ENCODE results near the gene RFLNA.
"Not testable (repeated sequence)": the region's sequence is repeated elsewhere in the genome, so short reads cannot be mapped to it uniquely, and the experiment has no call there.

RFLNA gene

GRCh38 chr12:124319368-124320050 lies 24.6 kb downstream of the RFLNA start:
- DNase-seq (ENCODE audit: low read depth in 2 of 2, low spot score in 1 of 2) = no peak

GRCh38 chr12:124321040-124321481 lies 26.2 kb downstream of the RFLNA start:
- peak; percentile 7 to 23 for DNase-seq (ENCODE audit: low read depth in 2 of 2, low spot score in 1 of 2)

- no peak for DNase-seq (ENCODE audit: low read depth in 2 of 2, low spot score in 1 of 2)
Observed at GRCh38 chr12:124321556-124322270, 26.8 kb downstream of the RFLNA start.

DNA sequence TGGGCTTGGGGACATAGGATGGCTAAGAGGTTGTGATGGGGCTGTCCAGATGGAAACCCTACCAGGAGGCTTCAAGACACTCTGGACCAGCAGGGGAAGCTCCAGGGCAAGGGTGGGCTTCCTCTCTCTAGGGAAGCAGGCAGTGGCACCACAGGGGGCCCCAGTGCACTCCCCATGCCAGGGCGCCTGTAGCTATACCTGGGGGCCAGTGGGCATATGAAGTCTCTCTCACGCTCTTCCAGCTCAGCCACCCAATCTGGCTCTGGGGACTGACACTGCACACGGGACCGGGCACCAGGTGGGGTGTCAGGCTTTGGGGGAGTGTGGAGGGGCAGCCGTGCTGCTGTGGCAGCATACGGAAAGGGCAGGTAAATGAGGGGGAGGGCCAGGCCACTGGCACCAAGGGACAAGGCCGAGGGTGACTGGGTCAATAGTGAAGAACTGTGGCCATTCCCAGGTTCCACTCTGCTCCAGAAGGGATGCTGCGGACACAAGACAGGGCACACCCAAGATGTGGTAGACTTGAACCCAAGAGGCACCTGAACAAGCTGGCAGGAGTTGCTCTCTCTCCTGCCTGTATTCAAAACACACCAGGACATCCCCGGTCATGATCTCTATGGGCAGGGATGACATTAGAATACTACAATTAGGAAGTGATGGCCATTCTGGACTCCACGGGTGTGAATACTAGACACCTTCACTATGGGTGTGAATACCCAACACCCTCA lies 27.5 kb downstream of the RFLNA start:
- DNase-seq (ENCODE audit: low read depth in 2 of 2, low spot score in 1 of 2) = no peak

- not testable (repeated sequence) for DNase-seq (ENCODE audit: low read depth in 2 of 2, low spot score in 1 of 2)
Observed at GRCh38 chr12:124322999-124323328, 28.1 kb downstream of the RFLNA start.

GRCh38 chr12:124323771-124324530 lies 29.1 kb downstream of the RFLNA start:
- no peak for DNase-seq (ENCODE audit: low read depth in 2 of 2, low spot score in 1 of 2)

- DNase-seq (ENCODE audit: low read depth in 2 of 2, low spot score in 1 of 2) = no peak
Observed at GRCh38 chr12:124324803-124325705, 30.2 kb downstream of the RFLNA start.

DNA sequence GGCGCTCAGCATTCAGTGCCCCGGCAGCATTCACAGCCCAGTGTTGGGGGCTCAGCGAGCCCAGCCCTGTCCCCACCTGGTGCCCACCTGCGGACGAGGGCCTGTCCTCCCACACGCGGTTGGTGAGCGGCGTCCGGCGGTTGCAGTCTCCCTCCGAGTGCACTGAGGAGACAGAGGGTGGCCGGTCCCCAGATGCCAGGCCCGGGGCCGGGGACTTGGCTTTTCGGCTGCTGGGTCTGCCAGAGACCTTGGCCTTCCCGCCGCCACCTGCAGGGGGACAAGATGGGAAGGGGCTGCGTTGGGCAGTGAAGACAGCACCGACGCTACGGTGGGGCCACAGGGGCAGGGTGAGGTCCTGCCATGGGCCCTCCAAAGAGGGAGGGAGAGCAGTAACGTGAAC lies 31.2 kb downstream of the RFLNA start:
- no peak for DNase-seq (ENCODE audit: low read depth in 2 of 2, low spot score in 1 of 2)

GRCh38 chr12:124326871-124327270 lies 32.0 kb downstream of the RFLNA start:
- no peak for DNase-seq (ENCODE audit: low read depth in 2 of 2, low spot score in 1 of 2)

GRCh38 chr12:124327362-124328043 lies 32.6 kb downstream of the RFLNA start:
- DNase-seq (ENCODE audit: low read depth in 2 of 2, low spot score in 1 of 2) = no peak

DNA sequence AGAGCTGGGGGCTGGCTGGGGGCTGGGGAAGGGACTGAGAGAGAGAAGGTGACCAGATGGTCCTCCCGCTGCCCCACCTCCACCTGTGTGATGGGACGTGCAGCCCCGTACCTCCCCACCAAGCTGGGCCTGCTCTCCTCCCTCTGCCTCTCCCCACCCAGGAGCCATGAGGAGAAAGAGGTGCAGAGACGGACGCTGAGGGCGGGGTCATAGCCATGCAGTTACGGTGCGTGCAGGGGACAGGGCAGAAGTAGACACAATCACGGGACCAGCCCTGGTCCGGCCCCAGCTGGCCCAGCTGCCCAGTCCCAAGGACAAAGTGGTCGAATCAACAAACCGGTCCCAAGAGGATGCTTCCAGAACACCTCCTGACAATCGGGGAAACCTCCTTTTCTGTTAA lies 33.2 kb downstream of the RFLNA start:
- no peak for DNase-seq (ENCODE audit: low read depth in 2 of 2, low spot score in 1 of 2)

DNA sequence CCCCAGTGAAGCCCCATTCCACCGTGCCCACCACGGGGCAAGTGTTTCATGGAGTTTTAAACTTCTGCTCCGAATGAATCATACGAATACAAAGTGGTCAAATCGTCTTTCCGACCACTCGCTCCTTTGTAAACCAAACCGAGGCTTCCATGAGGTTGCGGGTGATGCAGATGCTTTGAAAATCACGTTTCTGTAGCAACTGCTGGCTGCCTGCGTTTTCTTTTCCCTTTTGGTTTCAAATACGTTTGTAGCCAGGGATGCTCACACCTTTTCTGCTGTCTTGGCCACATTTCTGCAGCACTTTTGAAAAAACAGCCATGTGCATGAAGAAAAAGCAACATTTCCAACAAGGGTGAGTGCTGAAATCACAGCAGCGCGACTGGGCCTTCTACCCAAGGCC lies 33.7 kb downstream of the RFLNA start:
- no peak for DNase-seq (ENCODE audit: low read depth in 2 of 2, low spot score in 1 of 2)

- no peak for DNase-seq (ENCODE audit: low read depth in 2 of 2, low spot score in 1 of 2)
Observed at GRCh38 chr12:124332058-124332672, 37.3 kb downstream of the RFLNA start.

DNA sequence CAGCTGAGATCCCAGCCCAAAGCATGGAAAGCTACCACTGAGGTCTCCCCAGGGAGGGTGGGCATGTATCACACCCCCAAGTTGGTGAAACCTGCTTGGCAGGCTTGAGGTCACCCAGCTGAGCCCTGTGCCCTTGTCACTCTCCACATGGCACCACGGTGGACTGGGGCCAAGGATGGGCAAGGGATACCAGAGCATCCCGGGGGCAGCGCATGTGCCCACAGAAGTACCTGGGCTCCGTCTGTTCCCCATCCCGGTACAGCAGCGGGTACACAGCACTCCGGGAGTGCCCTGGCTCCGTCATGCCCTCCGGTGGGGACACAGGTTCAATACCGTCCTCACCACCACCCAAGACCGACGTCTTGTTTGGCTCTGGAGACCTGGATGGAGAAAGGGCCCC lies 38.0 kb downstream of the RFLNA start:
- DNase-seq (ENCODE audit: low read depth in 2 of 2, low spot score in 1 of 2) = no peak

DNA sequence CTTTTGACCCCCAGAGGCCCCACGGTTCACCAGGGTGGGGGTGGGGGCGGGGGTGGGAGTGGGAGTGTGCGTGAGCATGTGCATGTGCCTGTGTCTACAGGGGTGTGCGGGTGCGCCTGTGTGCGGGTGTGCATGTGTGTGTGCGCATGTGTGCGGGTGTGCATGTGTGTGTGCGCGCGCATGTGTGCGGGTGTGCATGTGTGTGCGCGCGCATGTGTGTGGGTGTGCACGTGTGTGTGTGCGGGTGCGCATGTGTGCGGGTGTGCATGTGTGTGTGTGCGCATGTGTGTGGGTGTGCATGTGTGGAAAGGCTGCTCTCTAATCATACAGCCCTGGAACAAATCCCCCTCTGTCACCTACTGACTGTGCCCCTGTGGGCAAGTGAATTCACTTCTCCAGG lies 38.8 kb downstream of the RFLNA start:
- no peak for DNase-seq (ENCODE audit: low read depth in 2 of 2, low spot score in 1 of 2)

DNA sequence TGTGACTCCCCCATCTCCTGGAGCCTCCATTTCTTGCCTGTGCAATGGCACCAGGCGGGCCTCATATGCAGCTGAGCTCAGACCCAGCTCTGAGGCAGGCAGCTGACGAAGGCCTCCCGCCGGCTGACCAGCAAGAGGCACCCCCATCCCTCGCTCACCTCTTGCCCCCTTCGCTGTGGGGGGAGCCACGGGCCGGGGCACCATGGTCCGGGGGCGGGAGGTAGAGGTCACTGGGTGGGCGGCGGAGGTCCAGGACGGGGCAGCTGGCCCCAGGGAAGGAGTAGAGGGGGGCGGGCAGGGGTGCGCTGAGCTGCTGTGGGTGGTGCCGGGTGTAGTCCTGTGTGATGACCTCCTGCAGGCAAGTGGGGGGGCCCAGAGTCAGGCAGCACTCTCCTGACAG lies 39.4 kb downstream of the RFLNA start:
- DNase-seq (ENCODE audit: low read depth in 2 of 2, low spot score in 1 of 2) = no peak

DNA sequence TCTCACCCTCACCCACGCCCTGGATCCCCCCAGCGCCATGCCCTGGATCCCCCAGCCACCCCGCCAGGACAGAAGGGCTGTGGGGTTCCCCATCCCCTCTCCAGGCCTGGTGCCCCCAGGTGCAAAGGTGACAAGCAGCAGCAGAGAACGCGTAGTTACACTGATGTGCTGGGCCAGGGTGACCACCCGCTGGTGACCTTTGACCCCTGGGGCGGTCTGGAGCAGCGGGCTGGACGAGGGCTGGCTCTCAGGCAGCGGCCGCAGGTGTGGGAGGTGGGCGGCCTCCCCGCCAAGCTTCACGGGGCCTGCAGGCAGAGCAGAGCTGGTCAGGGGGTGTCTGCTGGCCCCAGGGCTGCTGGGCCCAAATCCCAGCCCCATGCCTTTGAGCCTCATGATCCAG lies 40.1 kb downstream of the RFLNA start:
- no peak for DNase-seq (ENCODE audit: low read depth in 2 of 2, low spot score in 1 of 2)

DNA sequence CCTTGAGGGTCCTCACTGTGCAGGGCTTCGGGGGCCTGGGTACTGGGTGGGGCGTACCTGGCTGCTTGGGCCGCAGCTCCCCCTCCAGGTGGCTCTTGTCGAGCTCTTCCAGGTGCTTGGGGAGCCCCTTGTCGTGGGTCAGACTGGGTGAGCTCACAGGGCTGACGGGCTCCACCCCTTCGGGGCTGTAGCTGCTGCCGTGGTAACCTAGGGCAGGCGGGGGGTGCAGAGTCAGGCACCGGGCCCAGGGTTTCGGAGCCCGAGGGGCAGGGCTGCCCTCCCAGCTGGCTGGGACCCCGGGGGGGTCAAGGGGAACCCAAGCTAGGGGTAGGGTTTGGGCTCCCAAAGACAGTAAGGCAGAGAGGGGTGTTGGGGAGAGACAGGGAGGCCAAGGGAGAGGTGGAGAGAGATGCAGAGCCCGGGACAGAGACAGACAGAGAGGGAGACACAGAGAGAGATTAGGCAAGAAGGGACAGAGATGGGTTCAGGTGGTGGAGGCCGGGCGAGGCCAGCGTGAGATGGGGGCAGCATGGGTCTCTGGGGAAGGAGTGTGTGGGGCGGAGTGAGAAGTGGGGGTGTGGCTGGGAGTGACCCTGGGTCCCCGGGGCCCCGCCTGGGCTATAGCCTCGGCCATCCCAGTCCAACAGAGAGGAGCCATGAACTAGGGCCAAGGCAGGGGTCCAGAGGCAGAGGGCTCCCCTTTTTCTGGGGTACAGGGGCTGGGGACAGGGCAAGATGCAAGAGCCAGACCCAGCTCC lies 40.7 kb downstream of the RFLNA start:
- no peak for DNase-seq (ENCODE audit: low read depth in 2 of 2, low spot score in 1 of 2)

DNA sequence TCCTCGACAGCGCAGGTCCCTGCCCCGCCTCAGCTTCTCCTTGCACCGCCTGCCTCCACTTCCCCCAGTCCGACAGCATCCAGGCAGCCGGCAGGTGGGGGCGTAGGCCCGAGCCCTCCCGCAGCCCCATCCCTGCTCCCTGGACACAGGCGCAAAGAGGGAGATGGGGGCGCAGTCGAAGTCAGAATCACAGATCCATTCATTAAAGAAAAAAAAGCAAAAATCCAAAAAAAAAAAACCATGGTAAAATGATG lies 41.2 kb downstream of the RFLNA start:
- DNase-seq (ENCODE audit: low read depth in 2 of 2, low spot score in 1 of 2) = no peak
